Measurements from ENCODE around the gene RPS28.

The RPS28 gene

GRCh38 chr19:8320564-8321066 lies 681 bp upstream of the RPS28 start:
- Histone ChIP-seq H3K36me3 (ENCODE audit: control insufficient read depth, insufficient read depth, low read length) (peaks cover 12% of the 10 kb centered on the region), H3K4me1 (ENCODE audit: control insufficient read depth, insufficient read depth, low read length) (peaks cover 19% of the 10 kb centered on the region), H3K9me3 (ENCODE audit: control insufficient read depth, low read length) (no peaks in the 10 kb centered on the region), H3K4me3 (ENCODE audit: insufficient read depth, low read depth, low read length) (peak overlapping the region; percentile 87), H3K27me3 (ENCODE audit: control insufficient read depth, insufficient read depth, low read length, poor library complexity, severe bottlenecking) (no peaks in the 10 kb centered on the region), H3K27ac (ENCODE audit: insufficient read depth, low read depth, low read length, poor library complexity, severe bottlenecking) (peak overlapping the region; percentile 88)
- 3% methylated on average over 16 of the region's 16 CpGs for WGBS, 2 experiments

- Histone ChIP-seq H3K4me3 (ENCODE audit: insufficient read depth, low read depth, low read length) (peak overlapping the region; percentile 87), H3K4me1 (ENCODE audit: control insufficient read depth, insufficient read depth, low read length) (peaks cover 19% of the 10 kb centered on the region), H3K36me3 (ENCODE audit: control insufficient read depth, insufficient read depth, low read length) (peaks cover 8% of the 10 kb centered on the region), H3K27ac (ENCODE audit: insufficient read depth, low read depth, low read length, poor library complexity, severe bottlenecking) (no peak overlapping the region), H3K27me3 (ENCODE audit: control insufficient read depth, insufficient read depth, low read length, poor library complexity, severe bottlenecking) (no peaks in the 10 kb centered on the region), H3K9me3 (ENCODE audit: control insufficient read depth, low read length) (no peaks in the 10 kb centered on the region)
- WGBS, 2 experiments, result 21 to 27% methylated on average over 26 to 28 of the region's 30 CpGs
Observed at GRCh38 chr19:8321986-8322637, 816 bp downstream of the RPS28 start.

GRCh38 chr19:8322638-8322997 lies 1.3 kb downstream of the RPS28 start:
- Histone ChIP-seq H3K27me3 (ENCODE audit: control insufficient read depth, insufficient read depth, low read length, poor library complexity, severe bottlenecking) (no peaks in the 10 kb centered on the region), H3K4me3 (ENCODE audit: insufficient read depth, low read depth, low read length) (peak overlapping the region; percentile 87), H3K27ac (ENCODE audit: insufficient read depth, low read depth, low read length, poor library complexity, severe bottlenecking) (no peak overlapping the region), H3K36me3 (ENCODE audit: control insufficient read depth, insufficient read depth, low read length) (peaks cover 8% of the 10 kb centered on the region), H3K4me1 (ENCODE audit: control insufficient read depth, insufficient read depth, low read length) (peaks cover 19% of the 10 kb centered on the region), H3K9me3 (ENCODE audit: control insufficient read depth, low read length) (no peaks in the 10 kb centered on the region)
- WGBS, 2 experiments, result 86 to 88% methylated on average over 7 of the region's 7 CpGs

GRCh38 chr19:8323781-8324185 lies 2.5 kb downstream of the RPS28 start:
- 78 to 91% methylated on average over 1 of the region's 1 CpG for WGBS, 2 experiments
- Histone ChIP-seq H3K36me3 (ENCODE audit: control insufficient read depth, insufficient read depth, low read length) (peaks cover 8% of the 10 kb centered on the region), H3K27me3 (ENCODE audit: control insufficient read depth, insufficient read depth, low read length, poor library complexity, severe bottlenecking) (peaks cover 6% of the 10 kb centered on the region), H3K27ac (ENCODE audit: insufficient read depth, low read depth, low read length, poor library complexity, severe bottlenecking) (no peak overlapping the region), H3K4me1 (ENCODE audit: control insufficient read depth, insufficient read depth, low read length) (peaks cover 19% of the 10 kb centered on the region), H3K4me3 (ENCODE audit: insufficient read depth, low read depth, low read length) (no peak overlapping the region), H3K9me3 (ENCODE audit: control insufficient read depth, low read length) (no peaks in the 10 kb centered on the region)

GRCh38 chr19:8324186-8325050 lies 3.1 kb downstream of the RPS28 start:
- H3K9me3 ChIP-seq (ENCODE audit: control insufficient read depth, low read length), result no peaks in the 10 kb centered on the region
- peaks cover 19% of the 10 kb centered on the region for H3K4me1 ChIP-seq (ENCODE audit: control insufficient read depth, insufficient read depth, low read length)
- H3K36me3 ChIP-seq (ENCODE audit: control insufficient read depth, insufficient read depth, low read length), result peaks cover 8% of the 10 kb centered on the region
- WGBS, 2 experiments, result 89% methylated on average over 17 of the region's 17 CpGs
- peaks cover 6% of the 10 kb centered on the region for H3K27me3 ChIP-seq (ENCODE audit: control insufficient read depth, insufficient read depth, low read length, poor library complexity, severe bottlenecking)
- H3K27ac ChIP-seq (ENCODE audit: insufficient read depth, low read depth, low read length, poor library complexity, severe bottlenecking), result no peak overlapping the region
- H3K4me3 ChIP-seq (ENCODE audit: insufficient read depth, low read depth, low read length), result no peak overlapping the region

- peaks cover 6% of the 10 kb centered on the region for H3K27me3 ChIP-seq (ENCODE audit: control insufficient read depth, insufficient read depth, low read length, poor library complexity, severe bottlenecking)
- peaks cover 11% of the 10 kb centered on the region for H3K4me1 ChIP-seq (ENCODE audit: control insufficient read depth, insufficient read depth, low read length)
- peaks cover 8% of the 10 kb centered on the region for H3K36me3 ChIP-seq (ENCODE audit: control insufficient read depth, insufficient read depth, low read length)
- WGBS, 2 experiments, result 87 to 91% methylated on average over 3 of the region's 3 CpGs
- H3K27ac ChIP-seq (ENCODE audit: insufficient read depth, low read depth, low read length, poor library complexity, severe bottlenecking), result no peak overlapping the region
- no peaks in the 10 kb centered on the region for H3K9me3 ChIP-seq (ENCODE audit: control insufficient read depth, low read length)
- H3K4me3 ChIP-seq (ENCODE audit: insufficient read depth, low read depth, low read length), result no peak overlapping the region
Observed at GRCh38 chr19:8325454-8325853, 4.2 kb downstream of the RPS28 start.

GRCh38 chr19:8329996-8330395 lies 8.7 kb downstream of the RPS28 start:
- H3K27me3 ChIP-seq (ENCODE audit: control insufficient read depth, insufficient read depth, low read length, poor library complexity, severe bottlenecking), result peaks cover 45% of the 10 kb centered on the region
- 63 to 73% methylated on average over 3 of the region's 3 CpGs for WGBS, 2 experiments
- H3K36me3 ChIP-seq (ENCODE audit: control insufficient read depth, insufficient read depth, low read length), result no peaks in the 10 kb centered on the region
- no peaks in the 10 kb centered on the region for H3K4me1 ChIP-seq (ENCODE audit: control insufficient read depth, insufficient read depth, low read length)
- no peaks in the 10 kb centered on the region for H3K9me3 ChIP-seq (ENCODE audit: control insufficient read depth, low read length)
- H3K27ac ChIP-seq (ENCODE audit: insufficient read depth, low read depth, low read length, poor library complexity, severe bottlenecking), result no peak overlapping the region
- no peak overlapping the region for H3K4me3 ChIP-seq (ENCODE audit: insufficient read depth, low read depth, low read length)

GRCh38 chr19:8331263-8331845 lies 10.1 kb downstream of the RPS28 start:
- Histone ChIP-seq H3K27me3 (ENCODE audit: control insufficient read depth, insufficient read depth, low read length, poor library complexity, severe bottlenecking) (peaks cover 58% of the 10 kb centered on the region), H3K4me1 (ENCODE audit: control insufficient read depth, insufficient read depth, low read length) (no peaks in the 10 kb centered on the region), H3K27ac (ENCODE audit: insufficient read depth, low read depth, low read length, poor library complexity, severe bottlenecking) (no peak overlapping the region), H3K9me3 (ENCODE audit: control insufficient read depth, low read length) (no peaks in the 10 kb centered on the region), H3K36me3 (ENCODE audit: control insufficient read depth, insufficient read depth, low read length) (no peaks in the 10 kb centered on the region), H3K4me3 (ENCODE audit: insufficient read depth, low read depth, low read length) (no peak overlapping the region)
- WGBS, 2 experiments, result 82 to 84% methylated on average over 8 of the region's 8 CpGs

GRCh38 chr19:8332976-8333766 lies 11.9 kb downstream of the RPS28 start:
- Histone ChIP-seq H3K27ac (ENCODE audit: insufficient read depth, low read depth, low read length, poor library complexity, severe bottlenecking) (no peak overlapping the region), H3K4me1 (ENCODE audit: control insufficient read depth, insufficient read depth, low read length) (no peaks in the 10 kb centered on the region), H3K36me3 (ENCODE audit: control insufficient read depth, insufficient read depth, low read length) (no peaks in the 10 kb centered on the region), H3K27me3 (ENCODE audit: control insufficient read depth, insufficient read depth, low read length, poor library complexity, severe bottlenecking) (peaks cover 68% of the 10 kb centered on the region), H3K9me3 (ENCODE audit: control insufficient read depth, low read length) (no peaks in the 10 kb centered on the region), H3K4me3 (ENCODE audit: insufficient read depth, low read depth, low read length) (no peak overlapping the region)
- 24 to 27% methylated on average over 52 of the region's 52 CpGs for WGBS, 2 experiments
